Heart left ventricle (tissue), 16 donors: ENCODE data around the gene MST1. TPM values are rescaled to one million over a fixed set of nuclear protein-coding genes. Genes with fewer than 3 reads are reported as not detected.

Experiments
- ATAC-seq, 4 donors: fragments of 200-7000 bp; cut with Tn5 transposase; one replicate each; pipeline ENCODE4 v1.9.1; 2020 to 2022; ENCODE audit warnings: moderate library complexity in 4 of 4, mild to moderate bottlenecking in 3 of 4, moderate number of reproducible peaks in 1 of 4
- DNase-seq, 5 donors: peaks; one replicate each; pipeline ENCODE4 v3.0.0-alpha.2; 2020
- H3K27ac ChIP-seq, 12 donors: fragments of 200-600 bp; sonication (generic) in 4 of 12; one replicate each; pipeline versions ENCODE4 v1.5.0 to v1.8.0; 2016 to 2022; ENCODE audit warnings: mild to moderate bottlenecking in 2 of 12
- H3K27me3 ChIP-seq, 9 donors: fragments of 200-600 bp; sonication (generic) in 2 of 9; one replicate each; pipeline versions ENCODE4 v1.5.1 to v1.8.0; 2016 to 2022; ENCODE audit warnings: mild to moderate bottlenecking in 3 of 9
- H3K36me3 ChIP-seq, 9 donors: fragments of 200-600 bp; sonication (generic) in 2 of 9; one replicate each; pipeline versions ENCODE4 v1.5.0 to v1.8.0; 2018 to 2022; ENCODE audit warnings: mild to moderate bottlenecking in 2 of 9
- H3K4me1 ChIP-seq, 12 donors: fragments of 200-600 bp; sonication (generic) in 4 of 12; one replicate each; pipeline versions ENCODE4 v1.5.0 to v1.8.0; 2016 to 2022; ENCODE audit warnings: mild to moderate bottlenecking in 3 of 12
- H3K4me3 ChIP-seq, 12 donors: fragments of 200-600 bp; sonication (generic) in 4 of 12; one replicate each; pipeline versions ENCODE4 v1.5.0 to v1.8.0; 2017 to 2022; ENCODE audit warnings: mild to moderate bottlenecking in 9 of 12, moderate library complexity in 4 of 12
- H3K9me3 ChIP-seq, 12 donors: fragments of 200-600 bp; sonication (generic) in 4 of 12; one replicate each; pipeline versions ENCODE4 v1.5.0 to v1.8.0; 2016 to 2022; ENCODE audit warnings: mild to moderate bottlenecking in 1 of 12
- CTCF ChIP-seq, 12 donors: fragments of 200-600 bp; sonication (generic) in 4 of 12; IDR thresholded peaks; one replicate each; pipeline versions ENCODE4 v1.5.0 to v1.8.0; 2018 to 2022; ENCODE audit warnings: antibody characterized with exemption in 12 of 12, mild to moderate bottlenecking in 5 of 12
- POLR2A ChIP-seq, 2 donors: fragments of 450-650 bp; IDR thresholded peaks; one replicate each; pipeline ENCODE4 v1.6.1; 2017; ENCODE audit warnings: antibody characterized with exemption in 2 of 2, mild to moderate bottlenecking in 2 of 2, moderate library complexity in 2 of 2
- WGBS, 4 donors: extraction: QIAGEN DNeasy Blood & Tissue Kit in 2 of 4; methylation state at CpG; one replicate each; pipeline versions ENCODE4 v1.1.5 to v1.1.7; 2013 to 2018; 5-methylcytosine and 5-hydroxymethylcytosine counted together
- intact Hi-C, 10 donors: fragments of 100-400 bp; cut with DNase I; formaldehyde crosslinking; loops; one replicate each; pipeline versions ENCODE4 v1.11.1 to v1.14.2; 2022
- polyA plus RNA-seq, 2 donors: library from polyadenylated mRNA; stranded (reverse); fragments of 200-250 nt; gene quantifications; one replicate each; pipeline ENCODE4 v1.2.3, GENCODE V29; 2013
- total RNA-seq, 9 donors: library from RNA; depleted of rRNA in 2 of 9; stranded (reverse); fragments of >200 nt in 2 of 9; fragmentation: NEBNext Ultra II Directional in 3 of 9; extraction: Animal tissue kit (Norgen Biotek cat#: 25700) in 3 of 9; gene quantifications; one replicate each; pipeline versions ENCODE4 v1.1.0 to v1.2.4, GENCODE V29; 2016 to 2023
- donor health status: ischemic (EF 13 %, LVEDD 7.1; RV severe dilation, severe dysfunction).
- donor health status: healthy with polysubstance abuse.
- donor health status: DM: no; HTN: yes; CAD: no.
- donor health status: DM: no; HTN: no; CAD: no.
- donor health status: ischemic (EF 25% LVEDD 6.9; RV normal size, moderate dysfunction).
- donor health status: ischemic (EF 25% LVEDD 5.7; RV mildly dilated, moderate dysfunction).
- donor health status: healthy.
- donor health status: DM: yes; HTN: yes; CAD: no.
- donor health status: ischemic (EF 35%, LVEDD 5.7; RV mildly dilated, moderate dysfunction).
- donor health status: nonischemic (EF 11% LVEDD 7.7; RV severe dilation, severe dysfunction).
- donor health status: DM: yes; HTN: yes; CAD: no.
- donor health status: PGD.
- donor health status: ischemic (EF 29% LVEDD 5.4; RV normal size, mild dysfunction).
- donor health status: nonischemic (EF 23%, LVEDD 6.1; RV moderate dilation, normal function).

MST1 gene
- total and polyA plus RNA-seq, 11 donors = 1.8 to 29.4 (median 3.2) TPM

GRCh38 chr3:49727154-49727923 lies 38.1 kb upstream of the MST1 start:
- 88 to 95% (median 89%) methylated on average over 12 to 19 of the region's 19 CpGs for WGBS, 4 donors
- Histone ChIP-seq H3K36me3 (peaks cover 0 to 76% (median 65%) of the 10 kb centered on the region in 9 donors), H3K9me3 (no peaks in the 10 kb centered on the region), H3K4me1 (peaks cover 7 to 22% (median 16%) of the 10 kb centered on the region in 12 donors), H3K4me3 (no peak overlapping the region), H3K27me3 (no peaks in the 10 kb centered on the region), H3K27ac (no peak overlapping the region)
- TF ChIP-seq POLR2A (IDR thresholded peaks at IDR 0.05) (no peak), CTCF (IDR thresholded peaks at IDR 0.05) (no peak)
- intact Hi-C loops = no loop called here
- no peak for ATAC-seq
- DNase-seq = peak in 1 of 5 donors; percentile 22

- WGBS, 4 donors = 84 to 91% (median 88%) methylated on average over 11 of the region's 11 CpGs
- Histone ChIP-seq H3K4me1 (peaks cover 7 to 24% (median 16%) of the 10 kb centered on the region in 12 donors), H3K27ac (no peak overlapping the region), H3K9me3 (no peaks in the 10 kb centered on the region), H3K27me3 (no peaks in the 10 kb centered on the region), H3K36me3 (peaks cover 2 to 76% (median 65%) of the 10 kb centered on the region in 9 donors), H3K4me3 (no peak overlapping the region)
- DNase-seq = peak in 1 of 5 donors; percentile 18
- TF ChIP-seq POLR2A (IDR thresholded peaks at IDR 0.05) (no peak), CTCF (IDR thresholded peaks at IDR 0.05) (no peak)
- intact Hi-C loops = no loop called here
- no peak for ATAC-seq
These were observed 36.8 kb upstream of the MST1 start for GRCh38 chr3:49725906-49726681.

- Histone ChIP-seq H3K9me3 (no peaks in the 10 kb centered on the region), H3K4me3 (peak overlapping the region; percentile 73 to 100 (median 96)), H3K27me3 (no peaks in the 10 kb centered on the region), H3K4me1 (peaks cover 7 to 32% (median 19%) of the 10 kb centered on the region in 12 donors), H3K36me3 (peaks cover 2 to 65% (median 56%) of the 10 kb centered on the region in 9 donors), H3K27ac (peak overlapping the region; percentile 24 to 98 (median 92))
- no peak for TF ChIP-seq POLR2A (IDR thresholded peaks at IDR 0.05)
- TF ChIP-seq CTCF (IDR thresholded peaks at IDR 0.05) = no peak
- 15 to 33% (median 30%) methylated on average over 6 of the region's 6 CpGs for WGBS, 4 donors
- intact Hi-C loops = loop anchor here in 3 of 10 donors (5.0 kb wide), 2 partner anchors 63 to 178 kb away; partner anchors contain the start of genes IP6K1 (in 2 of the 3) and MST1R (in 1 of the 3)
- ATAC-seq (no peak), DNase-seq (peak in 2 of 5 donors; percentile 31 to 38)
These were observed 35.3 kb upstream of the MST1 start for GRCh38 chr3:49724586-49724985.
